Jurkat, Clone E6-1 (cell line): ENCODE results near the gene DENND4B.
"Not testable (repeated sequence)": the region's sequence is repeated elsewhere in the genome, so short reads cannot be mapped to it uniquely, and the experiment has no call there.

Experiments used
- DNase-seq: peaks from one replicate; pipeline ENCODE4 v3.0.0-alpha.2; 2011; ENCODE audit warnings: low read depth, low spot score
- H3K4me3 ChIP-seq: 2 replicates; pipeline ENCODE4 v1.5.1; 2011; ENCODE audit warnings: mild to moderate bottlenecking, low read length, control low read depth, moderate library complexity

DENND4B gene

GRCh38 chr1:153933955-153934354, 12.6 kb downstream of the DENND4B start:
- no peak overlapping the region for H3K4me3 ChIP-seq
- no peak for DNase-seq

GRCh38 chr1:153933430-153933829, 13.1 kb downstream of the DENND4B start:
- no peak overlapping the region for H3K4me3 ChIP-seq
- DNase-seq, result no peak

GRCh38 chr1:153932156-153933131, 14.1 kb downstream of the DENND4B start:
- no peak for DNase-seq

GRCh38 chr1:153929981-153930948, 16.3 kb downstream of the DENND4B start:
- no peak overlapping the region for H3K4me3 ChIP-seq
- DNase-seq, result no peak

More at GRCh38 chr1:153932156-153933131, 14.1 kb downstream of the DENND4B start:
- H3K4me3 ChIP-seq, result no peak overlapping the region

- H3K4me3 ChIP-seq, result no peak overlapping the region
- no peak for DNase-seq
Observed at GRCh38 chr1:153929426-153929825, 17.1 kb downstream of the DENND4B start.

- no peak overlapping the region for H3K4me3 ChIP-seq
- DNase-seq, result no peak
Observed at GRCh38 chr1:153928791-153929341, 17.7 kb downstream of the DENND4B start.

GRCh38 chr1:153928245-153928644, 18.3 kb downstream of the DENND4B start:
- DNase-seq, result no peak
- no peak overlapping the region for H3K4me3 ChIP-seq

GRCh38 chr1:153926405-153926804, 20.1 kb downstream of the DENND4B start:
- no peak for DNase-seq
- no peak overlapping the region for H3K4me3 ChIP-seq

- peak within 1 kb of the TSS; percentile 95 for H3K4me3 ChIP-seq
- DNase-seq, result peak; percentile 100
Observed at GRCh38 chr1:153922972-153923925, 23.3 kb downstream of the DENND4B start, which contains the start of gene GATAD2B. Gene GATAD2B (minus strand): TSS chr1:153922972. CDS start chr1:153828347, 94,625 bp downstream.

GRCh38 chr1:153922076-153922971, 24.2 kb downstream of the DENND4B start:
- peak overlapping the region; percentile 94 for H3K4me3 ChIP-seq
- peak; percentile 72 for DNase-seq

GRCh38 chr1:153921803-153922075, 24.8 kb downstream of the DENND4B start:
- DNase-seq, result no peak
- peak overlapping the region; percentile 94 for H3K4me3 ChIP-seq

- peak overlapping the region; percentile 94 for H3K4me3 ChIP-seq
- DNase-seq, result no peak
Observed at GRCh38 chr1:153921080-153921802, 25.3 kb downstream of the DENND4B start.

- H3K4me3 ChIP-seq, result peak overlapping the region; percentile 94
- DNase-seq, result peak; percentile 65
Observed at GRCh38 chr1:153919876-153920852, 26.4 kb downstream of the DENND4B start.

GRCh38 chr1:153916297-153916696, 30.2 kb downstream of the DENND4B start:
- no peak for DNase-seq
- no peak overlapping the region for H3K4me3 ChIP-seq

- no peak overlapping the region for H3K4me3 ChIP-seq
- DNase-seq, result no peak
Observed at GRCh38 chr1:153912349-153912748, 34.2 kb downstream of the DENND4B start.

GRCh38 chr1:153910560-153910959, 36.0 kb downstream of the DENND4B start:
- H3K4me3 ChIP-seq, DNase-seq: not testable (repeated sequence)
